Activated CD4-positive, alpha-beta T cell treated with anti-CD3 and anti-CD28 coated beads, Interleukin-2, amount 10 ng/mL, durations not matched to agents 24 days and 14 days (primary cell): ENCODE data around the gene KRT33A. TPM values are rescaled to one million over a fixed set of nuclear protein-coding genes. Genes with fewer than 3 reads are reported as not detected.
A peak's percentile ranks its signal among the peaks of the same experiment; 100 is the strongest.

Experiments
- DNase-seq: peaks from one replicate; pipeline ENCODE4 v3.0.0; 2022
- H3K27ac Mint-ChIP-seq: one replicate; pipeline ENCODE4 v1.8.0; 2022; ENCODE audit warnings: mild to moderate bottlenecking, mixed read lengths
- H3K27me3 Mint-ChIP-seq: one replicate; pipeline ENCODE4 v1.8.0; 2022; ENCODE audit warnings: mixed read lengths
- H3K36me3 Mint-ChIP-seq: one replicate; pipeline ENCODE4 v1.8.0; 2022; ENCODE audit warnings: low read depth, mild to moderate bottlenecking, mixed read lengths
- H3K4me1 Mint-ChIP-seq: one replicate; pipeline ENCODE4 v1.8.0; 2021; ENCODE audit warnings: mixed read lengths
- H3K4me3 Mint-ChIP-seq: one replicate; pipeline ENCODE4 v1.8.0; 2022; ENCODE audit warnings: mild to moderate bottlenecking, moderate library complexity, mixed read lengths
- H3K9me3 Mint-ChIP-seq: one replicate; pipeline ENCODE4 v1.8.0; 2021; ENCODE audit warnings: mixed read lengths
- intact Hi-C: fragments of 100-400 bp; cut with micrococcal nuclease; formaldehyde crosslinking; loops from one replicate; pipeline ENCODE4 v1.15.1; 2023
- total RNA-seq: library from RNA; stranded (reverse); gene quantifications from 2 replicates; pipeline ENCODE4 v1.2.3, GENCODE V29; 2022

The KRT33A gene
- total RNA-seq, 1 donor from 2014 or later, result not detected

GRCh38 chr17:41318231-41318630 is 32.4 kb downstream of the KRT33A start:
- H3K9me3 Mint-ChIP-seq, result no peaks in the 10 kb centered on the region
- H3K36me3 Mint-ChIP-seq, result no peaks in the 10 kb centered on the region
- no peak for DNase-seq
- H3K4me1 Mint-ChIP-seq, result no peaks in the 10 kb centered on the region
- no peak overlapping the region for H3K4me3 Mint-ChIP-seq
- no peak overlapping the region for H3K27ac Mint-ChIP-seq
- peaks cover 2% of the 10 kb centered on the region for H3K27me3 Mint-ChIP-seq
- intact Hi-C loops, result no loop called here

DNA sequence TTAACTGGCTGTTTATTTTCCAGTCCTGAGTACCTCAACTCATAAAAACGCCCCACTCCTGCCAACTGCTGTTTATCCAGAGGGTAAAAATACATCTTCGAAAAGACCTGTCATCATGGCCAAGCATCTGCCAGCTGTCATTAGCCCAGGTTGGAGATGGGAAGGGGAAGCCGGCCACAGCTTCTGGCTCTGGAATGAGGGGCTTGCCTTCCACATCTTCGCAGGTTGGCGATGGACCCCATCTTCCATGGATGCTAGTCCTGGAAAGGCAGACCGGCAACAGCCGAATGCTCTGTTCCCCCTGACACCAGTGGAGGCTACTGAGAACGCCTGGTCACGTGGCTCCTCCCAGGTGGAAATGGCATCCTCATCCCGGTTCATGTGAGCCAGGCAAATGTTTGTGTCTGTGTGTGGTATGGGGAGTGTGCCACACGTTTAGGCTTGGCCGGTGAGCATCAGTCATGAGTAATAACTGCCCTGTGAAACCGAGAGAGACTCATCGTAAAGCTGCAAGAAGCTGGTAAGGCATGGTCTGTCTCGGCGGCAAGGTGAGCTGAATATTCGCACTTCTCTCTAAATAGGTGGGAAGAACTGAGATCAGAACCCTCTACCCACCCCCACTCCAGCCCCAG is 34.7 kb downstream of the KRT33A start:
- H3K27me3 Mint-ChIP-seq, result peaks cover 7% of the 10 kb centered on the region
- H3K4me3 Mint-ChIP-seq, result no peak overlapping the region
- H3K4me1 Mint-ChIP-seq, result peaks cover 4% of the 10 kb centered on the region
- H3K9me3 Mint-ChIP-seq, result no peaks in the 10 kb centered on the region
- DNase-seq, result no peak
- H3K27ac Mint-ChIP-seq, result no peak overlapping the region
- intact Hi-C loops, result no loop called here
- no peaks in the 10 kb centered on the region for H3K36me3 Mint-ChIP-seq

DNA sequence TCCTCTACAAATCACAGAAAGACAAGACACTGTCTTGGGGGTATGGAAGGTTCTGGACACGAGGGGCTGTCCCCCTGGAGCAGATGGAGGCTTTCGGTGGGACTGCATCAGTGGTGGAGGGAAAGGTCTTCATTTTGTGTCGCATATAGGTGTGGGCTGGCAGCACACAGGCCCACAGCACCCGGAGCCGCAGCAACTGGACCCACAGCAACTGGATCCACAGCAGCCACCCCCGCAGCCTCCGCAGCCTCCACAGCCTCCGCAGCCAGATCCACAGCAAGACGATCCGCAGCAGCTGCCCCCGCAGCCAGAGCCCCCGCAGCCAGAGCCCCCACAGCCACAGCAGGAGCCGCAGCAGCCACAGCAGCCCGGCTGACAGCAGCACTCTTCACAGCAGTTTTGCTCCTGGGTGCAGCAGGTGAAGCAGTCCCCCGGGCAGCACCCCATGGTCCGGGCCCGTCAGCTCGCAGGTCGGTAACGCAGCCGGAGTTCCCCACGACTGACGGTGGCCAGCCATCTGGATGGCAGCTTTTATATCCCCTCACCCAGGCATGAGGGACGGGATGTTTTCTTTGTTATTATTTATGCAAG is 35.3 kb downstream of the KRT33A start, which contains the start of gene KRTAP17-1:
KRTAP17-1 (minus strand) TSS at position 507 of the 591 bp plus-strand sequence; CDS start at position 447, 60 bp downstream.
- Mint-ChIP-seq H3K27me3 (peaks cover 7% of the 10 kb centered on the region), H3K9me3 (no peaks in the 10 kb centered on the region), H3K36me3 (no peaks in the 10 kb centered on the region)

DNA sequence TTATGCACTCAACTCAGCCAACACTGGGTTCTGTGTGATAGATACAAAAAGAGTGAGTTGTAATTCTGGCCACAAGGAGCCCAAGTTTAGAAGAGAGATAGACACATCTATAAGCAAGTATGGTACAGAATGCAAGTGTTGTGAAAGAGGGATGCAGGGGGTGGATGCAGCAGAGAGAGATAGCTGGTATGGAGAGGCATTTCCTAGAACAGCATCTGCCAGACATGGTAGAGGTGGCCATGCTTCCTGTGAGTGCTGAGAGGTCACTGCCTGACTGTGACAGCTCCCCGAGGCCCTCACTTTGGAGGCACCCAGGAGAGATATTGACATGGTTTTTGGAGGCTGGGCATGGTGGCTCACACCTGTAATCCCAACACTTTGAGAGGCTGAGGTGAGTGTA is 39.5 kb downstream of the KRT33A start:
- Mint-ChIP-seq H3K27ac (no peak overlapping the region), H3K4me1 (peaks cover 27% of the 10 kb centered on the region), H3K36me3 (no peaks in the 10 kb centered on the region), H3K27me3 (peaks cover 6% of the 10 kb centered on the region), H3K9me3 (no peaks in the 10 kb centered on the region), H3K4me3 (no peak overlapping the region)
- intact Hi-C loops, result no loop called here
- DNase-seq, result no peak

More for the DNA sequence above, 35.3 kb downstream of the KRT33A start, which contains the start of gene KRTAP17-1:
- Mint-ChIP-seq H3K4me1 (peaks cover 4% of the 10 kb centered on the region), H3K4me3 (no peak within 1 kb of the TSS), H3K27ac (no peak within 1 kb of the TSS)
- intact Hi-C loops, result no loop called here
- DNase-seq, result no peak

DNA sequence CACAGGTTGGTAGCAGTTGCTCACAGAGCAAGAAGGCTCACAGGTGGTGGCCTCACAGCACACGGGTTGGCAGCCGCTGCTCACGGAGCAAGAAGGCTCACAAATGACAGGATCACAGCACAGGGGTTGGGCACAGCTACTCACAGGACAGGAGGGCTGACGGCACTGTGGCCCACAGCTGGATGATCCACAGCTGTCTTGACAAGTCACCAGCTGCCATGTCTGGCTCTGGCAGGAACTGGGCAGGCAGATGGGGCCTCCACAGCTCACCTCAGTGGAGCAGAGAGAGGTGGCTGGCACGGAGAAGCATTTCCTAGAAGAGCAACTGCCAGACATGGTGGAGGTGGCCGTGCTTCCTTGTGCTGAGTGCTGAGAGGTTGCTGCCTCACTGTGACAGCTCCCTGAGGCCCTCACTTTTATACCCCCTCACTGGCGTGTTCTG is 41.7 kb downstream of the KRT33A start, which contains the start of gene KRTAP16-1:
KRTAP16-1 (minus strand) TSS at position 392 of the 442 bp plus-strand sequence; CDS start at position 336, 56 bp downstream.
- Mint-ChIP-seq H3K9me3 (no peaks in the 10 kb centered on the region), H3K27ac (peak within 1 kb of the TSS; percentile 18), H3K4me3 (peak within 1 kb of the TSS; percentile 38), H3K4me1 (peaks cover 27% of the 10 kb centered on the region), H3K27me3 (peaks cover 6% of the 10 kb centered on the region), H3K36me3 (no peaks in the 10 kb centered on the region)
- intact Hi-C loops, result no loop called here
- DNase-seq, result peak; percentile 70

DNA sequence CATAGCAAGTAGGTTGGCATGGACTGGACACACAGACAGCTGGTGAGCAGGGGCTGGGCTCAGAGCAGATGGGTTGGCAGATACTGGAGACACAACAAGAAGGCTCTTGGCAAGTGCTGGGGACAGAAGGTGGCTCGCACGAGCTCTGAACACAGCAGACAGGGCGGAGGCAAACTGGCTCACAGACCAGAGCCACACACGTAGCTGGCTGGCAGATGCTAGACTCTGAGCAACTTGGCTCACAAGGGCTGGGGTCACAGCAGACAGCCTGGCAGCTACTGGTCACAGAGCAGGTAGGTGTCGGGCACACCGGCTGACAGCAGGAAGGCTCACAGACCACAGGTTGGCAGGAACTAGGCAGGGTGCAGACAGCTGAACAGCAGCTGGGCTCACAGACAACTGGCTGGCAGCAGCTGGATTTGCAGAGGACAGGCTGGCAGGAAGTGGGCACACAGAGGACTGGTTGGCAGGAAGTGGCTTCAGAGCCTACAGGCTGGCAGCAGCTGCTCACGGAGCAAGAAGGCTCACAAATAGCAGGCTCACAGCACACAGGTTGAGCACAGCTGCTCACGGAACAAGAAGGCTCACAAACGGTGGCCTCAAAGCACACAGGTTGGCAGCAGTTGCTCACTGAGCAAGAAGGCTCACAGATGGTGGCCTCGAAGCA is 42.2 kb downstream of the KRT33A start:
- intact Hi-C loops, result no loop called here
- Mint-ChIP-seq H3K27me3 (peaks cover 6% of the 10 kb centered on the region), H3K9me3 (no peaks in the 10 kb centered on the region), H3K4me1 (peaks cover 27% of the 10 kb centered on the region), H3K36me3 (no peaks in the 10 kb centered on the region), H3K4me3 (peak overlapping the region; percentile 38), H3K27ac (peak overlapping the region; percentile 18)
- peak; percentile 75 for DNase-seq

DNA sequence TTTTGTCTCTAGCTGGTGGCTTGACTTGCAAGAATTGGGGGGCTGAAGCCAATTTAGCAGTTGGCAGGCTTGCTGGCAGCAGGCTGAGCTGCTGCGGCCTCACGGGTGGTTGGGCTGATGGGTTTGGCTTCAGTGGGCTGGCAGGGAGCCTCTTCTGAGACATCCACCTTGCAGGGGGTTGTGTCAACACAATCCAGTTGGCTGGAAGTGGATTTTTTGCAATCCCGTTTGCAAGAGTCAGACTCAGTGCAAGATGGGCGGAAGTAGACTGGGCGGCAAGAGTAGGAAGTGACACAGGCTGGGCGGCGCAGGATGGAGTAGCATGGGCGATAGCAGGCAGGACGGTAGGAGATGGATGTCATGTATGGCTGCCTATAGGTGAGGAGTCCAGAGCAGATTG is 43.0 kb downstream of the KRT33A start:
- Mint-ChIP-seq H3K4me3 (no peak overlapping the region), H3K36me3 (no peaks in the 10 kb centered on the region), H3K27ac (no peak overlapping the region), H3K27me3 (peaks cover 6% of the 10 kb centered on the region), H3K9me3 (no peaks in the 10 kb centered on the region), H3K4me1 (peaks cover 27% of the 10 kb centered on the region)
- no peak for DNase-seq
- intact Hi-C loops, result no loop called here

DNA sequence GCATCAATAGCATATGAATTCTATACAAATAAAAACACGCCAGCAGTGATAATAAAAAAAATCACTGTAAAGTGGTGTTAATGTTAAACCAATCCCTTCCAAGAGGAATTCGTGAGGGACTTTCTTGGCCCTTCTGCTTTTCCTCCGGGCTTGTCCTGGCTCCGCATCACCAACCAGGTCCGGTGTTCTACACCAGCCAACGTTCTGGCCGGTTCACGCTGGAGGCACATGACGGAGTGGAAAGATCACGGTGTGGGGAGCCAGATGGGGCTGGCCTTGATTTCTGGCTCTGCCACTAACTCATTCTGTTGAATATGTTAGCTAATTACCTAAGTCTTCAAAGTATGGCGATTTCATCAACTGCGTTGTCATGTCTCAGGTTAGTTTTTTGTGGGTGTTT is 46.5 kb downstream of the KRT33A start:
- Mint-ChIP-seq H3K9me3 (peaks cover 4% of the 10 kb centered on the region), H3K36me3 (no peaks in the 10 kb centered on the region), H3K27me3 (no peaks in the 10 kb centered on the region), H3K4me1 (peaks cover 15% of the 10 kb centered on the region), H3K4me3 (no peak overlapping the region), H3K27ac (no peak overlapping the region)
- no peak for DNase-seq
- intact Hi-C loops, result no loop called here

- intact Hi-C loops, result no loop called here
- Mint-ChIP-seq H3K27me3 (no peaks in the 10 kb centered on the region), H3K4me1 (peaks cover 4% of the 10 kb centered on the region), H3K4me3 (no peak overlapping the region), H3K36me3 (no peaks in the 10 kb centered on the region), H3K9me3 (peaks cover 4% of the 10 kb centered on the region), H3K27ac (no peak overlapping the region)
- DNase-seq, result no peak
Measured at GRCh38 chr17:41302981-41303380, 47.6 kb downstream of the KRT33A start.

DNA sequence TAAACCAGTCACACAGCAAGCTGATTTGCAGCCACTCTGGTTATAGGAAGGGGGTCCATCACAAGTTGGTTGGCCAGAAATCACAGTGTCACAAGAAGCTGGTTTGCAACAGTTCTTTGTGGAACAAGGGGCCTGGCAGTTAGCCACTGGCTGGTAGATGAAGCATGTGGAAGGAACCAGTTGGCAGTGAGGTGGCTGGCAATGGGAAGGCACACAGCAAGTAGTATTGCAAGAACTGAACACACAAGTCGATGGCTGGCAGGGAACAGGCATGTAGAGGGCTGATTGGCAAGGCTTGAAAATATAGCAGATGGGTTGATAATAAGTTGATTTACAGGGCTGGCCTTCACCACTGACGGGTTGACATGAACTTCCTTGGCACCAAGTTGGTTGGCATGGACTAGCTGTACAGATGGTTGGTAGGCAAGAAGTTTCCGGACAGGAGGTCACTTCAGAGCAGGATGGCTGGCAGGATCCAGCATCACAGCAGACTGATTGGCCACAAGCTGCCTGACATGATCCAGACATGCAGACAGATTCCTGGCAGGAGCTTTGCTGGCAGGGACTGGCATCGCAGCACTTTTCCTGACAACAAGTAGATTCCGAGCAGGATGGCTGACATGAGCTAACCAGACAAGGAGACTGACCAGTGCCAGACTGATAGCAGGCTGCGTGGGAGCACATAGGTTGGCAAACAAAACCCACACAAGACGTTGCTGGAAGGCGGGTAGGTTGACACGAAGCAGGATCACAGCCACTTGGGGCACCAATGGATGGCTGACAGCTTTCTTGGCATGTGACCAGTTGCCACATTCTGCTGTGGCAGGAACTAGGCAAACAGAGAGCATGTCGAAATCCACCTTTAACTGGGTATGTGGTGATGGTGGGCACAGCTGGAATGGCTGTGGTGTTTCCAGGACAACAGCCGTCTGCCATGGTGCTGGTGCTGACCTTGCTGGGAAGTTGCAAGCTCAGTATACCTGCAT is 48.4 kb downstream of the KRT33A start, which contains the start of gene KRTAP29-1:
KRTAP29-1 (minus strand) TSS at position 936 of the 986 bp plus-strand sequence; CDS start at position 936, 0 bp downstream.
- Mint-ChIP-seq H3K4me1 (no peaks in the 10 kb centered on the region), H3K27me3 (no peaks in the 10 kb centered on the region), H3K36me3 (no peaks in the 10 kb centered on the region), H3K9me3 (peaks cover 4% of the 10 kb centered on the region), H3K4me3 (no peak within 1 kb of the TSS), H3K27ac (no peak within 1 kb of the TSS)
- DNase-seq, result no peak
- intact Hi-C loops, result no loop called here

DNA sequence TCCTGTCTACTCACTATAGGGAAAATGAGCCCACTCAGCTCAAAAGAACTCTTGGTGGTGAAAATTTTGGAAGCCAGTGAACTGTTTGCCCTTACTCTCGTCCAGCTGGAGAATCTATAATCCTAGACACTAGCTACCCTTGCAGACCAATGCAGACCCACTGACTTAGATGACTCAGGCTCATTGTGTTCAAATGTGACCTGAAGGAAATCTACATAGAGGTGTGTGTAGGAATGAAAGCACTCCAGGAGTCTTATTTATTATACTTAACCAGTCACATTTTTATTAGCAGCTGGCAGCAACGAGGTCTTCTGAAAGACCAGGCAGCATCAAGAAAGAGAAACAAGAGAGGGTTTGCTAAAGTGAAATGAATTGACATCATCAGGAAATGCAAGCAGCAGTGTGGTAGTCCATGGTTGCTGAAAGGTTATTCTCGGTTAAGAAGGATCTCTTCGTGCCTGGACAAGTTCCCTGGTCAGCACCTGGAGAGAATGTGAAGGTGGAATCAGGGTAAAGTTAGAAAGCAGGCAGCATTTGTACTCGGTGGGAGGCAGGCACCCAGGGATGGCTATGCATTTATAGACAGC is 49.3 kb downstream of the KRT33A start:
- no peaks in the 10 kb centered on the region for H3K27me3 Mint-ChIP-seq
- peaks cover 4% of the 10 kb centered on the region for H3K9me3 Mint-ChIP-seq
- no peak overlapping the region for H3K27ac Mint-ChIP-seq
- no peaks in the 10 kb centered on the region for H3K4me1 Mint-ChIP-seq
- no peak for DNase-seq
- intact Hi-C loops, result no loop called here
- no peak overlapping the region for H3K4me3 Mint-ChIP-seq
- no peaks in the 10 kb centered on the region for H3K36me3 Mint-ChIP-seq

DNA sequence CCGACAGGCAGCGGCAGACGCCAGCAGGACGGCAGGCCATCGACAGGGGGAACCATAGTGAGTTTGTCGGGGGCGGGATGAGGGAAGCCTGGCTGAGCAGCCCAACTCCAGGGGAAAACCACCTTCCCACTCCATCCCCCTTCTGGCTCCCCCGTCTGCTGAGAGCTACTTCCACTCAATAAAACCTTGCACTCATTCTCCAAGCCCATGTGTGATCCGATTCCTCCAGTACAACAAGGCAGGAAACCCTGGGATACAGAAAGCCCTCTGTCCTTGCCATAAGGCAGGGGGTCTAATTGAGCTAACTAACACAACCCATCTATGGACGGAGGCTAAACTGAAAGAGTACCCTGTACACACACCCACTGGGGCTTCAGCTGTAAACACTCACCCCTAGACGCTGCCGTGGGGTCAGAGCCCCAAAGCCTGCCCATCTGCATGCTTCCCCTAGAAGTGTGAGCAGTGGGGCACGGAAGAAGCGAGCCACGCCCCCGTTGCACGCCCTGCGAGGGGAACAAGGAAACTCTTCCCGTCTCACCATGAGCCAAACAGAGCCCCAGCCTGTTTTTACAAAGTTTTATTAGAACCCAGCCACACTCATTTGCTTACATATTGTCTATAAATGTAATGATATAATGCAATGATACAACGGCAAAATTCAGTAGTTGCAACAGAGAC is 52.0 kb downstream of the KRT33A start:
- Mint-ChIP-seq H3K36me3 (no peaks in the 10 kb centered on the region), H3K27ac (no peak overlapping the region), H3K27me3 (peaks cover 2% of the 10 kb centered on the region), H3K4me1 (no peaks in the 10 kb centered on the region), H3K4me3 (no peak overlapping the region), H3K9me3 (peaks cover 4% of the 10 kb centered on the region)
- intact Hi-C loops, result loop anchor here (5.0 kb wide), 1 partner anchor 41 kb away; the partner anchor contains the start of gene KRTAP9-9
- peak; percentile 43 for DNase-seq
